NCI-H146 treated with DMSO at 0.1 percent for 48 hours (cell line): ENCODE results near the gene RAB3GAP2.
"Not testable (repeated sequence)": the region's sequence is repeated elsewhere in the genome, so short reads cannot be mapped to it uniquely, and the experiment has no call there.

Experiments
- DNase-seq: peaks from one replicate; lab custom pipeline; 2025; ENCODE audit not compliant: unreplicated experiment; lab: John Stamatoyannopoulos, UW

RAB3GAP2 gene

GRCh38 chr1:220149742-220150141 is 122.5 kb downstream of the RAB3GAP2 start:
- DNase-seq = no peak

GRCh38 chr1:220144051-220144450 is 128.2 kb downstream of the RAB3GAP2 start:
- DNase-seq = no peak

DNA sequence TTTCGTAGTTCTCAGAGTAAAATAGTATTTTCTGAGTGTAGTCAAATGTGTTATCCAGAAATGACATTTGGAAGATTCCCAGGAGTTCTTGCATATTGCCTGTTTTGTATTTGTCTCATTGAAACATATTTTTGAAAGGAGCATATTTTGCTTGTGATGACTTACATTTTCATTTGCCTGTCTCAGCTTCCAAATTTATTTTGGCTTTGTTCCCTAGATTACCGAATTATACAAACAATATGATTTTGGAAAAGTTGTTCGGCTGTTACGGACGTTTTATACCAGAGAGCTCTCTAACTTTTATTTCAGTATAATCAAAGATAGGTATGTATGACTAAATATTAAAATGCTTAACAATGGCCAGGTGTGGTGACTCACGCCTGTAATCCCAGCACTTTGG is 132.3 kb downstream of the RAB3GAP2 start:
- DNase-seq = no peak

- no peak for DNase-seq
Observed at GRCh38 chr1:220137019-220137786, 135.1 kb downstream of the RAB3GAP2 start.

- no peak for DNase-seq
Observed at GRCh38 chr1:220135755-220136154, 136.5 kb downstream of the RAB3GAP2 start.

- DNase-seq = no peak
Observed at GRCh38 chr1:220129479-220130210, 142.6 kb downstream of the RAB3GAP2 start.

DNA sequence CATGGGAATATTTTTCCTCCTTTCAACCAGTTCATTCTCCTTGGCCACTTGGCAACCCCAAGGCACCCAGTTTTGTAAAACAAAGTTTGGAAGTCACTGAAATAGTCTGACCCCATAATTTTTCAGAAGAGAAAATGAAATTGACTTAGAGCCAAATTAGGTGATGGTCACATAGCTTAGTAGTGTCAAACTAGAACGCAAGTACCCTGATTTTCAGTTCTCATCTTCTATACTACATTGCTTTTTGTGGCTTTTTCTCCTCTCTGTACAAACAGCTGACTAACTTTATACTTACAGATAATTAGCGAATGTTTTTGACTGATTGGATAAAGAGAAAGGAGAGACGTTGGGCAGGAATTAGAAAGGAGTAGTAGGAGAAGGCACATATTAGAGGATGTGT is 145.2 kb downstream of the RAB3GAP2 start:
- DNase-seq = no peak

DNA sequence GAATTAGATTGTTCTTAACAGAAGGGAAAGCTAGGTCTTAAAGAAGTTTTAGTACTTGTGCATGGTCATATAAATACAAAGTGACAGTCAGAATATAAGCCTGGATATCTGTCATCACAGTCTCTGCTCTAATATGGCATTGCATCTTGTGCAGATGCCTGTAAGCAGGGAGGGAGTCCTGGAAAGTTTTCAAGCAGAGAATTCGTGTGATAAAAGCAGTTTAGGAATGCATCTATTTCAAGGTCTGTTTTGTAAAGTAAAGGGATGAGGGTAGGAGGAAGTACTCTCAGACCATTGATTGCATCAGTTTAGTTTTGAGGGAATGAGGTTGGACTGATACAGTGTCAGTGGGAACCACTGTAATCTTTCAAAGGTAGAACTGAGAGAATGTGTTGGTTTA is 147.7 kb downstream of the RAB3GAP2 start:
- DNase-seq = no peak

DNA sequence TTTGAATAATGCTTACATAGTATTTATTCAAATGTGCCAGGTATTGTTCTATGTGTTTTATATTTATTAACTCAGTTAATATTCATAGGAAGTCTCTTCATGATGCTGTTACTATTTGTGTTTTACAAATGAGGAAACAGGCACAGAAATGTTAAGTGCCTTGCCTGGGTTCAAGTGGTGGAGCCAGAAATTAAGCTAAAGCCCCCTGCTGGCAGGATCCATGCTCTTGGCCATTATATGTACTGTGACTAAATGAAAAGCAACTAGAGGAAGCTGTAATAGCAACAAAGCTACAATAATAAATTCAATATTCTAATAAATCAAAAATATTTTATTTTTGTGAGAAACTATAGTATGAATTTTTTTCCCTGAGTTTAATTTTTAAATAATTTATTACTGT is 148.4 kb downstream of the RAB3GAP2 start:
- DNase-seq = no peak

DNA sequence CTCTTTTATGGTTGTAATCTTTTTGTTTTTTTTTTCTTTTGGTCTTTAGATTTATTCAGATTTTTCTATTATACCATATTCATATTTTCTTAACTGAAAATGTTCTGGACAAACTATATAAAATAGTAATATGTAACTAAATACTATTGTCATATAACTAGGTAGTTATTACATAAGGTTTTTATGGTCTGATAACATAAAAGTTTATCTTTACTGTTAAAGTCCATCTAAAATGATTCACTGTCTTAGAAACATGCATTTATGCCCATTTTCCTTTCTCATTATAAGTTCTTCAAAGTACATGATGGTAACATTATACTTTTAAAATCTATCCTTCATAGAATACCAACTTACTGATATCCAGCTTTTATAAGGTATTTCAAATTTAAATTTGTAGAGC is 149.2 kb downstream of the RAB3GAP2 start:
- DNase-seq = no peak

GRCh38 chr1:220121791-220122530 is 150.3 kb downstream of the RAB3GAP2 start:
- no peak for DNase-seq

DNA sequence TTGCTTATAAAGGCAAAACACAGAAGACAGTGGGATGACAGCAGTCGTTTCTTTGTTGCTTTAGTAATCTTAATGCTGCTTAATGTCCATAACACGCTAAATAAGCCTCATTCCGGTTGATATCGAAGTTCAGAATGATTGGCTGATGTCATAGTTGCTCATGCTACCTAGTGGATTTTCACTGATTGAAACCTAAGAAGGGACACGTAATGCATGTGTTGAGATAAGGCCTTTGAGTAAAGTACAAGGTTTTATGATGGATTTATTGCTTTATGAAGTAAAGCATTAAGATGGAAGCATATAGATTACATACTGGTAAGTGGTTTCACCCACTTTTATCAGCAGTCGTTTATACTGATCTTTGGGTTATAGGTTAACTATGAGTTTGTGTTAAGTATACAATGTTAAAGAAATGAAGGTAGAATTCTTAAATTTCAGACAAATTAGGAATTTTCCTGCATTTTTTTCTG is 153.2 kb downstream of the RAB3GAP2 start:
- no peak for DNase-seq

- DNase-seq = no peak
Observed at GRCh38 chr1:220113136-220113695, 159.0 kb downstream of the RAB3GAP2 start.

DNA sequence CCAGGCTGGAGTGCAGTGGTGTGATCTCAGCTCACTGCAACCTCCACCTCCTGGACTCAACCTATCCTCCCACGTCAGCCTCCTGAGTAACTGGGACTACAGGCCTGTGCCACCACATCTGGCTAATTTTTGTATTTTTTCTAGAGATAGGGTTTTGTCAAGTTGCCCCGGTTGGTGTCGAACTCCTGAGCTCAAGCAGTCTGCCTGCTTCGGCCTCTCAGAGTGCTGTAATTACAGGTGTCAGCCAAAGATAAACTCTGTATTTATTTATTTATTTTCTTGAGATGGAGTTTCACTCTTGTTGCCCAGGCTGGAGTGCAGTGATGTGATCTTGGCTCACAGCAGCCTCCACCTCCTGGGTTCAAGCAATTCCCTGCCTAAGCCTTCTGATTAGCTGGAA is 159.7 kb downstream of the RAB3GAP2 start:
- not testable (repeated sequence) for DNase-seq

DNA sequence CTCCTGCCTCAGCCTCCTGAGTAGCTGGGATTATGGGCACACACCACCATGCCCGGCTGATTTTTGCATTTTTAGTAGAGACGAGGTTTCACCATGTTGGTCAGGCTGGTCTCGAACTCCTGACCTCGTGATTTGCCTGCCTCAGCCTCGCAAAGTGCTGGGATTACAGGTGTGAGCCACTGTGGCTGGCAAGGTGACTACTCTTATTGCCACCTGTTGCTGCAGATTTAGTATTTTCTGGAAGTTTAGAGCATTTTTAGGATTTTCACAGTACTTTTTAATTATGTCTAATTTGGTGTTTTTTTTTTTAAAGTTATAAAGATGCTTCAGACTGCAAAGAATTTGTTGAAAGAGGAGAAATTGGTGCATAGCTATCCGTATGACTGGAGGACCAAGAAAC is 161.8 kb downstream of the RAB3GAP2 start:
- DNase-seq = not testable (repeated sequence)

DNA sequence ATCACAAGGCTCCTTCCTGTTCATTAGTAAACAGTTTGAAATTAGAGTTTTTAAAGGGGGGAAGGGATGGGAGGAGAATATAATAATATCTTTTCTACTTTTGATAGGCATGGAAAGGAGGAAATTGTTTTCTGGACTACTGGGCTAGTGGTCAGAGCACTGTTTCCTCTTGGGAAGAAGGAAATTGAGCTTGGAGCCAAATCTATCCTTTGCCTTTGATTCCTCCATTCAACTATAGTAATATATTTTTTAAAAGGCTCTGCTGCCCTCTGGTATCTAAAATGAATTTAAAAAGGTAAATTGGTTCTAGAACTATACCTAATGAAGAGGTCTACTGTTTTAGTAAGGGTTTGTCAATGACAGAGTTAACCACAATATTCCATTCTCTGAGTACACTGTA is 172.4 kb downstream of the RAB3GAP2 start:
- DNase-seq = no peak
